Heart left ventricle (tissue), 16 donors: ENCODE measurements around the gene C1QTNF12. TPM values are rescaled to one million over a fixed set of nuclear protein-coding genes. Genes with fewer than 3 reads are reported as not detected.

Source experiments
- ATAC-seq, 4 donors: fragments of 200-7000 bp; cut with Tn5 transposase; one replicate each; pipeline ENCODE4 v1.9.1; 2020 to 2022; ENCODE audit warnings: moderate library complexity in 4 of 4, mild to moderate bottlenecking in 3 of 4, moderate number of reproducible peaks in 1 of 4
- DNase-seq, 5 donors: peaks; one replicate each; pipeline ENCODE4 v3.0.0-alpha.2; 2020
- H3K27ac ChIP-seq, 12 donors: fragments of 200-600 bp; sonication (generic) in 4 of 12; one replicate each; pipeline versions ENCODE4 v1.5.0 to v1.8.0; 2016 to 2022; ENCODE audit warnings: mild to moderate bottlenecking in 2 of 12
- H3K27me3 ChIP-seq, 9 donors: fragments of 200-600 bp; sonication (generic) in 2 of 9; one replicate each; pipeline versions ENCODE4 v1.5.1 to v1.8.0; 2016 to 2022; ENCODE audit warnings: mild to moderate bottlenecking in 3 of 9
- H3K36me3 ChIP-seq, 9 donors: fragments of 200-600 bp; sonication (generic) in 2 of 9; one replicate each; pipeline versions ENCODE4 v1.5.0 to v1.8.0; 2018 to 2022; ENCODE audit warnings: mild to moderate bottlenecking in 2 of 9
- H3K4me1 ChIP-seq, 12 donors: fragments of 200-600 bp; sonication (generic) in 4 of 12; one replicate each; pipeline versions ENCODE4 v1.5.0 to v1.8.0; 2016 to 2022; ENCODE audit warnings: mild to moderate bottlenecking in 3 of 12
- H3K4me3 ChIP-seq, 12 donors: fragments of 200-600 bp; sonication (generic) in 4 of 12; one replicate each; pipeline versions ENCODE4 v1.5.0 to v1.8.0; 2017 to 2022; ENCODE audit warnings: mild to moderate bottlenecking in 9 of 12, moderate library complexity in 4 of 12
- H3K9me3 ChIP-seq, 12 donors: fragments of 200-600 bp; sonication (generic) in 4 of 12; one replicate each; pipeline versions ENCODE4 v1.5.0 to v1.8.0; 2016 to 2022; ENCODE audit warnings: mild to moderate bottlenecking in 1 of 12
- CTCF ChIP-seq, 12 donors: fragments of 200-600 bp; sonication (generic) in 4 of 12; IDR thresholded peaks; one replicate each; pipeline versions ENCODE4 v1.5.0 to v1.8.0; 2018 to 2022; ENCODE audit warnings: antibody characterized with exemption in 12 of 12, mild to moderate bottlenecking in 5 of 12
- POLR2A ChIP-seq, 2 donors: fragments of 450-650 bp; IDR thresholded peaks; one replicate each; pipeline ENCODE4 v1.6.1; 2017; ENCODE audit warnings: antibody characterized with exemption in 2 of 2, mild to moderate bottlenecking in 2 of 2, moderate library complexity in 2 of 2
- WGBS, 4 donors: extraction: QIAGEN DNeasy Blood & Tissue Kit in 2 of 4; methylation state at CpG; one replicate each; pipeline versions ENCODE4 v1.1.5 to v1.1.7; 2013 to 2018; 5-methylcytosine and 5-hydroxymethylcytosine counted together
- intact Hi-C, 10 donors: fragments of 100-400 bp; cut with DNase I; formaldehyde crosslinking; loops; one replicate each; pipeline versions ENCODE4 v1.11.1 to v1.14.2; 2022
- polyA plus RNA-seq, 2 donors: library from polyadenylated mRNA; stranded (reverse); fragments of 200-250 nt; gene quantifications; one replicate each; pipeline ENCODE4 v1.2.3, GENCODE V29; 2013
- total RNA-seq, 9 donors: library from RNA; depleted of rRNA in 2 of 9; stranded (reverse); fragments of >200 nt in 2 of 9; fragmentation: NEBNext Ultra II Directional in 3 of 9; extraction: Animal tissue kit (Norgen Biotek cat#: 25700) in 3 of 9; gene quantifications; one replicate each; pipeline versions ENCODE4 v1.1.0 to v1.2.4, GENCODE V29; 2016 to 2023
- donor health status: ischemic (EF 13 %, LVEDD 7.1; RV severe dilation, severe dysfunction).
- donor health status: healthy with polysubstance abuse.
- donor health status: DM: no; HTN: yes; CAD: no.
- donor health status: DM: no; HTN: no; CAD: no.
- donor health status: ischemic (EF 25% LVEDD 6.9; RV normal size, moderate dysfunction).
- donor health status: ischemic (EF 25% LVEDD 5.7; RV mildly dilated, moderate dysfunction).
- donor health status: healthy.
- donor health status: DM: yes; HTN: yes; CAD: no.
- donor health status: ischemic (EF 35%, LVEDD 5.7; RV mildly dilated, moderate dysfunction).
- donor health status: nonischemic (EF 11% LVEDD 7.7; RV severe dilation, severe dysfunction).
- donor health status: DM: yes; HTN: yes; CAD: no.
- donor health status: PGD.
- donor health status: ischemic (EF 29% LVEDD 5.4; RV normal size, mild dysfunction).
- donor health status: nonischemic (EF 23%, LVEDD 6.1; RV moderate dilation, normal function).

Gene C1QTNF12
- total and polyA plus RNA-seq, 11 donors = 0.72 to 3.5 (median 0.85) TPM; not detected in 2

GRCh38 chr1:1287288-1288110, 41.0 kb upstream of the C1QTNF12 start:
- peaks cover 0 to 15% (median 7%) of the 10 kb centered on the region in 12 donors for H3K4me1 ChIP-seq
- no peak overlapping the region for H3K27ac ChIP-seq
- DNase-seq (peak in 1 of 5 donors; percentile 55), ATAC-seq (no peak)
- H3K4me3 ChIP-seq = no peak overlapping the region
- intact Hi-C loops = no loop called here
- H3K27me3 ChIP-seq = peaks cover 0 to 23% (median 5%) of the 10 kb centered on the region in 9 donors
- no peaks in the 10 kb centered on the region for H3K36me3 ChIP-seq
- no peaks in the 10 kb centered on the region for H3K9me3 ChIP-seq
- WGBS, 4 donors = 76 to 89% (median 84%) methylated on average over 30 to 46 of the region's 46 CpGs
- TF ChIP-seq POLR2A (IDR thresholded peaks at IDR 0.05) (no peak), CTCF (IDR thresholded peaks at IDR 0.05) (no peak)

GRCh38 chr1:1286313-1287261, 40.1 kb upstream of the C1QTNF12 start:
- Histone ChIP-seq H3K4me3 (no peak overlapping the region), H3K4me1 (peaks cover 0 to 18% (median 7%) of the 10 kb centered on the region in 12 donors), H3K36me3 (no peaks in the 10 kb centered on the region), H3K27me3 (peaks cover 0 to 23% (median 5%) of the 10 kb centered on the region in 9 donors), H3K9me3 (no peaks in the 10 kb centered on the region), H3K27ac (no peak overlapping the region)
- WGBS, 4 donors = 62 to 68% (median 64%) methylated on average over 18 to 50 of the region's 50 CpGs
- TF ChIP-seq CTCF (IDR thresholded peaks at IDR 0.05) (no peak), POLR2A (IDR thresholded peaks at IDR 0.05) (no peak)
- intact Hi-C loops = no loop called here
- DNase-seq = peak in 2 of 5 donors; percentile 21 to 55
- ATAC-seq = no peak

- ATAC-seq (no peak), DNase-seq (peak in 1 of 5 donors; percentile 58)
Measured at GRCh38 chr1:1285611-1286311, 39.2 kb upstream of the C1QTNF12 start.

More at GRCh38 chr1:1285611-1286311, 39.2 kb upstream of the C1QTNF12 start:
- intact Hi-C loops = no loop called here
- Histone ChIP-seq H3K27me3 (peaks cover 0 to 23% (median 5%) of the 10 kb centered on the region in 9 donors), H3K27ac (no peak overlapping the region), H3K4me1 (peaks cover 0 to 14% (median under 1%) of the 10 kb centered on the region in 12 donors), H3K4me3 (no peak overlapping the region), H3K36me3 (no peaks in the 10 kb centered on the region), H3K9me3 (no peaks in the 10 kb centered on the region)
- TF ChIP-seq CTCF (IDR thresholded peaks at IDR 0.05) (no peak), POLR2A (IDR thresholded peaks at IDR 0.05) (no peak)
- WGBS, 4 donors = 61 to 70% (median 68%) methylated on average over 14 to 37 of the region's 37 CpGs
